Measurements from ENCODE around the gene TOMM34. TPM values are rescaled to one million over a fixed set of nuclear protein-coding genes. Genes with fewer than 3 reads are reported as not detected.

TOMM34 gene
- total and polyA plus RNA-seq, 2 of the 13 experiments (the other 11 are each of a cell fraction or from before 2014, with no cell fraction given): 36.2 to 52.0 TPM

GRCh38 chr20:44909872-44910689 is 50.1 kb downstream of the TOMM34 start, which contains the start of gene PABPC1L (continued):
- TF ChIP-seq PRDM10 (CRISPR knock-in tag; IDR thresholded peaks at IDR 0.05; ENCODE audit: low read depth) (peak; percentile 42; the same call in 1 of the 2 replicates), ZNF839 (CRISPR knock-in tag; IDR thresholded peaks at IDR 0.05; ENCODE audit: borderline replicate concordance) (0 out of 2 replicates have a peak, but pooled peaks have one; percentile 28), ZNF83 (CRISPR knock-in tag; IDR thresholded peaks at IDR 0.05; ENCODE audit: borderline replicate concordance) (peak; percentile 82; the same call in 1 of the 2 replicates), ZBTB38 (CRISPR knock-in tag; IDR thresholded peaks at IDR 0.05) (no peak; the same call in 1 of the 2 replicates), CCDC6 (CRISPR knock-in tag; IDR thresholded peaks at IDR 0.05) (peak; percentile 82), PAWR (CRISPR knock-in tag; IDR thresholded peaks at IDR 0.05; ENCODE audit: borderline replicate concordance) (0 out of 2 replicates have a peak, but pooled peaks have one; percentile 98), HNRNPLL (IDR thresholded peaks at IDR 0.05; ENCODE audit: low read depth, low read length, poor library complexity, severe bottlenecking) (peak; percentile 70), WIZ (CRISPR knock-in tag; IDR thresholded peaks at IDR 0.05) (no peak), HOXA5 (CRISPR knock-in tag; IDR thresholded peaks at IDR 0.05) (peak; percentile 83; the same call in 1 of the 2 replicates), NCOA1 (CRISPR knock-in tag; IDR thresholded peaks at IDR 0.05) (peak; percentile 21; the same call in 1 of the 2 replicates), ZNF263 (CRISPR knock-in tag; IDR thresholded peaks at IDR 0.05) (0 out of 2 replicates have a peak, but pooled peaks have one; percentile 24), XBP1 (CRISPR knock-in tag; IDR thresholded peaks at IDR 0.05) (peak; percentile 61; the same call in 1 of the 2 replicates), ZNF335 (CRISPR knock-in tag; IDR thresholded peaks at IDR 0.05) (0 out of 2 replicates have a peak, but pooled peaks have one; percentile 36), ZNF101 (CRISPR knock-in tag; IDR thresholded peaks at IDR 0.05; ENCODE audit: borderline replicate concordance, low read depth) (0 out of 2 replicates have a peak, but pooled peaks have one; percentile 54), ZNF691 (CRISPR knock-in tag; IDR thresholded peaks at IDR 0.05; ENCODE audit: borderline replicate concordance, low read depth) (peak; percentile 52; the same call in 1 of the 2 replicates), TBL1XR1 (IDR thresholded peaks at IDR 0.05; ENCODE audit: borderline replicate concordance, low read length, partially characterized antibody) (no peak), CSRNP1 (CRISPR knock-in tag; IDR thresholded peaks at IDR 0.05) (peak; percentile 78), ZNF512B (CRISPR knock-in tag; IDR thresholded peaks at IDR 0.05; ENCODE audit: borderline replicate concordance) (no peak), ATRX (CRISPR knock-in tag; IDR thresholded peaks at IDR 0.05; ENCODE audit: borderline replicate concordance) (no peak)
